ENCODE measurements around the gene HDHD3.

HDHD3 gene

DNA sequence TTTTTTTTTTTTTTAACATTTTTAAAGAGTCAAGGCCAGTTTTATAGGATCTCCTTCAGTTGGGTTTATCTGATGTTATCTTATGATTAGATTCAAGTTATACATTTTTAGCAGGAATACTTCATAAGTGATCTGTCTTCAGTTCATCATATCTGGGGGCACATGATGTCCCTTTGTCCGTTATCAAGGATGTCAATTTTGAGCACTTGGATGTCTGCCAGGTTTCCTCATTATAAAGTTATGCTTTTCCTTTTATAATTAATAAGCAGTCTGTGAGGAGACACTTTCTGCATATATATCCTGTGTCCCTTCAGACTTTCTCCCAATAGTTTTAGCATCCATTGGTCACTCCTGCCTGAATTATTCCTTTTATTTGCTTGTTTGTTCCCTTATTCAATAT lies 11.8 kb downstream of the HDHD3 start:
- no peak overlapping the region for H3K4me3 ChIP-seq
- peaks cover 12% of the 10 kb centered on the region; the same call in 1 of the 2 replicates for H3K36me3 ChIP-seq
- H3K9ac ChIP-seq, result no peak overlapping the region
- no peaks in the 10 kb centered on the region for H3K9me3 ChIP-seq
- H3K27ac ChIP-seq, result no peak overlapping the region
- no peaks in the 10 kb centered on the region for H3K27me3 ChIP-seq
- no peaks in the 10 kb centered on the region for H4K20me1 ChIP-seq
- TF ChIP-seq Cebpa-rat (IDR thresholded peaks at IDR 0.05), result no peak
- no peak overlapping the region for H3K4me2 ChIP-seq
- no peaks in the 10 kb centered on the region for H3K4me1 ChIP-seq

- Histone ChIP-seq H3K9ac (no peak overlapping the region), H4K20me1 (no peaks in the 10 kb centered on the region), H3K27me3 (no peaks in the 10 kb centered on the region), H3K9me3 (no peaks in the 10 kb centered on the region), H3K27ac (no peak overlapping the region), H3K36me3 (peaks cover 11% of the 10 kb centered on the region; the same call in 1 of the 2 replicates), H3K4me2 (no peak overlapping the region), H3K4me3 (no peak overlapping the region), H3K4me1 (no peaks in the 10 kb centered on the region)
- TF ChIP-seq Cebpa-rat (IDR thresholded peaks at IDR 0.05), result no peak
Observed at GRCh38 chr9:113363336-113363735, 13.4 kb downstream of the HDHD3 start.

DNA sequence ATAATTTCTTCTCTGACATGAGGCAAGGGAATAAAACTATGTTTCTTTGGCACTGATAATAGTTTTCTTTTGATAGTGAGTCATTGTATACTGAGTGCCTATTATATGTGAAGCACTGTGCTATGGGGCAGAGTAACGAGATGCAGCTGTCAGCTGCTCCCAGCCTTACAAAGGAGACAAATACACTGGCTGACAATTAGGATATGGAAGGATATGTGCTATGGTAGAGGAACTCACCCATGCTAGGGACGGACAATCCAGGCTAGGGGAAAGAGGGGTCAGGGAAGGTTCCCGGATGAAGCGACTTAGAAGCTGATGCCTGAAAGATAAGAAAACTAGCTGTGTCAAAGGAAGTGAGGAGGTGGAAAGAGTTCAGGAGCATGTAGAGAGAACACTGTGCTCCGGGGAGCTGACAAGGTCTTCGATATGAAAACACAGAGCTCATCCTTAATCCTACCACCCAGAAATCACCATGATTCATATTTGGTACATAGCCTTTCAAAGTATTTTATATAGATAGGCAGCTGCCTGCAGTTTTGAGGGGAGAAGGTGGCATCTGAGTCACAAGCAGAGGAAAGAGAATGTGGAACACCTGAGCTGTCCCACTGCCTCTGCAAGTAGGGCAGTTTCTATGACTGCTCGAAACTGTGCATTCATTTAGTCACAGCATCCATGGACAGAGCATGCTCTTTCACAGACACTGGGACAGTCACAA lies 15.3 kb downstream of the HDHD3 start:
- no peak overlapping the region for H3K27ac ChIP-seq

DNA sequence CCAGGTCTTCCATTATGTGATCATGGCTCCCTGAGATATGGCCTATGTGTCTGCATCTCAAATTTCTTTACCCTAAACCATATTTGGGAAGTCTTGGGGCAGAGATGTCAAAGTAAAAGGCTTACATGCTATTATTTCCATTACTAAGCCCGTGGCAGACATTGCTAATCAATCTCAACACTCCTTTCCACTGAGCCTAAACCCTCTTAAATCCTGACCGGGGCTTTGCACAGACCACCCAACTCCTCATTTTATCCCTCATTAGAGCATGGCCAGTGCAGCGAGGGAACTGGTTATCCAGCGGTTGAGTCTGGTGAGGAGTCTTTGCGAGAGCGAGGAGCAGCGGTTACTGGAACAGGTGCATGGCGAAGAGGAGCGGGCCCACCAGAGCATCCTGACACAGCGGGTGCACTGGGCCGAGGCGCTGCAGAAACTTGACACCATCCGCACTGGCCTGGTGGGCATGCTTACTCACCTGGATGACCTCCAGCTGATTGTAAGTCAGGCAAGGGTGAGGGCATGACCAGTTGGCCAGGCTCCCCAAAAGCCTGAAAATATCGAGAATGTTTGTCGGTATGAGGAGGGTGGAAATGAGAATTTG lies 16.4 kb downstream of the HDHD3 start:
- H3K4me1 ChIP-seq, result no peaks in the 10 kb centered on the region
- no peak for TF ChIP-seq Cebpa-rat (IDR thresholded peaks at IDR 0.05)
- no peak overlapping the region for H3K4me2 ChIP-seq
- H3K9me3 ChIP-seq, result no peaks in the 10 kb centered on the region
- H3K9ac ChIP-seq, result no peak overlapping the region
- H3K36me3 ChIP-seq, result peaks cover 23% of the 10 kb centered on the region; the same call in 1 of the 2 replicates
- no peaks in the 10 kb centered on the region for H4K20me1 ChIP-seq
- no peaks in the 10 kb centered on the region for H3K27me3 ChIP-seq
- no peak overlapping the region for H3K4me3 ChIP-seq
- H3K27ac ChIP-seq, result no peak overlapping the region

More for the DNA sequence above, 15.3 kb downstream of the HDHD3 start:
- Histone ChIP-seq H3K36me3 (peaks cover 13% of the 10 kb centered on the region; the same call in 1 of the 2 replicates), H3K4me3 (no peak overlapping the region), H3K9me3 (no peaks in the 10 kb centered on the region), H3K4me2 (no peak overlapping the region), H3K4me1 (no peaks in the 10 kb centered on the region), H4K20me1 (no peaks in the 10 kb centered on the region), H3K9ac (no peak overlapping the region), H3K27me3 (no peaks in the 10 kb centered on the region)
- no peak for TF ChIP-seq Cebpa-rat (IDR thresholded peaks at IDR 0.05)

- Histone ChIP-seq H3K36me3 (peaks cover 27% of the 10 kb centered on the region; the same call in 1 of the 2 replicates), H3K27me3 (no peaks in the 10 kb centered on the region), H3K27ac (no peak overlapping the region), H3K4me2 (no peak overlapping the region), H3K4me3 (no peak overlapping the region), H3K9ac (no peak overlapping the region), H3K4me1 (no peaks in the 10 kb centered on the region), H3K9me3 (no peaks in the 10 kb centered on the region), H4K20me1 (no peaks in the 10 kb centered on the region)
- no peak for TF ChIP-seq Cebpa-rat (IDR thresholded peaks at IDR 0.05)
Observed at GRCh38 chr9:113359385-113359784, 17.4 kb downstream of the HDHD3 start.

DNA sequence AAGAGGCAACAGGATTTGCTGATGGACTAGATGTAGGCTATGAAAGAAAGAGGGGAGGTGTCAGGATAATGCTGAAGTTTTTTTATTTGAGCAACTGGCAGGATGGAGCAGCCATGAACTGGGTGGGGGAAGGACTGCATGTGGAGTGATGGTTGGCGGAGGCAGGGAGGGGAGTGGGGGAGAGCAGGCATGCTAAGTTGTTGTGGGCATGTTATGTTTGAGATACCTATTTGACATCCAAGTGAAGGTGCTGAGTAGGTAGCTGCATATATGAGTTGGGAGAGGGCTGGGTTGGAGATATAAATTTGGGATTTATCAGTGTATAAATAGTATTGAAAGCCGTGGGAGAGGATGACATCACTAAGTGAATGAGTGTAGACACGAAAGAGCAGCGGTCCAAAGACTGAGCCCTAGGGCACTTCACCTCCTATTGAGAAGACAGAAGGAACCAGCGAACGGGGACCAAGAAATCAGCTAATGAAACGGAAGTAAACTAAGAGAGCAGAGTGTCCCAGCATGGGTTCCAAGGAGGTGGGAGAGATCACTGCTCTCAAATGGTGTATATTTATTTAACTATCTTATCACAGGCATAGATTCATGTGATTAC lies 20.0 kb downstream of the HDHD3 start:
- Histone ChIP-seq H3K4me3 (no peak overlapping the region), H3K9ac (no peak overlapping the region), H3K9me3 (no peaks in the 10 kb centered on the region), H3K27ac (no peak overlapping the region), H3K27me3 (no peaks in the 10 kb centered on the region), H3K4me2 (no peak overlapping the region), H4K20me1 (no peaks in the 10 kb centered on the region), H3K36me3 (peaks cover 27% of the 10 kb centered on the region; the same call in 1 of the 2 replicates), H3K4me1 (peaks cover 6% of the 10 kb centered on the region)
- TF ChIP-seq Cebpa-rat (IDR thresholded peaks at IDR 0.05), result no peak

- Histone ChIP-seq H3K4me2 (no peak overlapping the region), H3K9me3 (no peaks in the 10 kb centered on the region), H3K4me1 (peaks cover 23% of the 10 kb centered on the region), H3K27me3 (peaks cover 5% of the 10 kb centered on the region), H3K36me3 (peaks cover 21% of the 10 kb centered on the region; the same call in 1 of the 2 replicates), H3K4me3 (no peak overlapping the region), H3K27ac (no peak overlapping the region), H3K9ac (no peak overlapping the region), H4K20me1 (no peaks in the 10 kb centered on the region)
- TF ChIP-seq Cebpa-rat (IDR thresholded peaks at IDR 0.05), result no peak
Observed at GRCh38 chr9:113355040-113355596, 21.7 kb downstream of the HDHD3 start.

GRCh38 chr9:113352411-113352810 lies 24.4 kb downstream of the HDHD3 start:
- Histone ChIP-seq H3K27ac (no peak overlapping the region), H3K4me1 (peaks cover 28% of the 10 kb centered on the region), H3K4me3 (no peak overlapping the region), H3K27me3 (peaks cover 20% of the 10 kb centered on the region), H3K36me3 (peaks cover 14% of the 10 kb centered on the region; the same call in 1 of the 2 replicates), H3K9ac (no peak overlapping the region), H4K20me1 (no peaks in the 10 kb centered on the region), H3K9me3 (no peaks in the 10 kb centered on the region), H3K4me2 (no peak overlapping the region)
- TF ChIP-seq Cebpa-rat (IDR thresholded peaks at IDR 0.05), result no peak

DNA sequence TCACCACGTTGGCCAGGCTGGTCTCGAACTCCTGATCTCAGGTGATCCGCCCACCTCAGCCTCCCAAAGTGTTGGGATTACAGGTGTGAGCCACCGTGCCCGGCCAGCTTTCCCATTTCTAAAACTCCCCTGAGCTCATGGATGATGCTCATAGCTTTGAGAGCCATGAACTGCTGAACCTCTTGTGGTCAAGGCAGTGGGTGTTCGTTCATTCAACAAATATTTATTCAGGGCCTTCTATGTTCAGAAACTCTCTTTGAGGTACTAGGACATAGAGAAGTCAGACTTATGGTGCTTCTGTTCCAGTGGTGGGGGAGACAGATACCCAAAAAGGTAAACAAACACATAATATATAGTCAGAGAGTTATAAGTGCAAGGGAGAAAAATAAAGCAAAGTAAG lies 24.8 kb downstream of the HDHD3 start:
- H3K9me3 ChIP-seq, result no peaks in the 10 kb centered on the region
- H3K27ac ChIP-seq, result peak overlapping the region; percentile 42; the same call in 1 of the 2 replicates
- no peak for TF ChIP-seq Cebpa-rat (IDR thresholded peaks at IDR 0.05)
- H3K36me3 ChIP-seq, result peaks cover 14% of the 10 kb centered on the region; the same call in 1 of the 2 replicates
- peaks cover 28% of the 10 kb centered on the region for H3K4me1 ChIP-seq
- no peak overlapping the region for H3K4me3 ChIP-seq
- no peaks in the 10 kb centered on the region for H4K20me1 ChIP-seq
- peaks cover 20% of the 10 kb centered on the region for H3K27me3 ChIP-seq
- peak overlapping the region; percentile 85 for H3K4me2 ChIP-seq
- H3K9ac ChIP-seq, result no peak overlapping the region

Measured in BLaER1 (cell line).